VCaP (cell line): ENCODE results near the gene SPEF2.

ENCODE experiments used
- H3K27ac ChIP-seq: fragments of 450-650 bp; 2 replicates; pipeline ENCODE4 v1.5.1; 2017
- TF ChIP-seq, protein P1 (sequence below): fragments of 450-650 bp; conservative IDR thresholded peaks from 2 replicates; pipeline ENCODE4 v1.5.1; 2017; ENCODE audit warnings: mild to moderate bottlenecking, moderate library complexity

Gene SPEF2

GRCh38 chr5:35847961-35848360 is 230.3 kb downstream of the SPEF2 start:
- H3K27ac ChIP-seq, result no peak overlapping the region
- TF ChIP-seq, protein P1, sequence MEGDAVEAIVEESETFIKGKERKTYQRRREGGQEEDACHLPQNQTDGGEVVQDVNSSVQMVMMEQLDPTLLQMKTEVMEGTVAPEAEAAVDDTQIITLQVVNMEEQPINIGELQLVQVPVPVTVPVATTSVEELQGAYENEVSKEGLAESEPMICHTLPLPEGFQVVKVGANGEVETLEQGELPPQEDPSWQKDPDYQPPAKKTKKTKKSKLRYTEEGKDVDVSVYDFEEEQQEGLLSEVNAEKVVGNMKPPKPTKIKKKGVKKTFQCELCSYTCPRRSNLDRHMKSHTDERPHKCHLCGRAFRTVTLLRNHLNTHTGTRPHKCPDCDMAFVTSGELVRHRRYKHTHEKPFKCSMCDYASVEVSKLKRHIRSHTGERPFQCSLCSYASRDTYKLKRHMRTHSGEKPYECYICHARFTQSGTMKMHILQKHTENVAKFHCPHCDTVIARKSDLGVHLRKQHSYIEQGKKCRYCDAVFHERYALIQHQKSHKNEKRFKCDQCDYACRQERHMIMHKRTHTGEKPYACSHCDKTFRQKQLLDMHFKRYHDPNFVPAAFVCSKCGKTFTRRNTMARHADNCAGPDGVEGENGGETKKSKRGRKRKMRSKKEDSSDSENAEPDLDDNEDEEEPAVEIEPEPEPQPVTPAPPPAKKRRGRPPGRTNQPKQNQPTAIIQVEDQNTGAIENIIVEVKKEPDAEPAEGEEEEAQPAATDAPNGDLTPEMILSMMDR, result no peak

DNA sequence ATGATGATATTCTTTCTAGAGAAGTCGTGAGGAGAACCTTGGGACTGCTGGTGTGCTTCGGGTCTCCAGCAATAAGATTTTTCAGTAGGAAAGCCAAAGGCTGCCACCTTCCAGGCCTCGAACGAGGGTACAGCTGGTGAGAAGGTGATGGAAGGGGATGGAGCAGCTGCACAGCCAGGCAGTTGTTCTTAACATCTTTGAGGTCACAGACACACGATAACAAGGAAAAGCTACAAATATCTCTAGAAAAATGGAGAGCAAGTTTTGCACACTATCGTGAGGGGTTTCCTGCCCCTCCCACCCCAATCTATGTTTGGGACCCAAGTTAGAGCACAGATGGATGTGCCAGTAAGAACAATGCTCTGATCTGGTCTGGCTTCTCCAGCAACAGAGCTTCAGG is 232.2 kb downstream of the SPEF2 start:
- H3K27ac ChIP-seq, result no peak overlapping the region
- TF ChIP-seq, protein P1, result no peak

DNA sequence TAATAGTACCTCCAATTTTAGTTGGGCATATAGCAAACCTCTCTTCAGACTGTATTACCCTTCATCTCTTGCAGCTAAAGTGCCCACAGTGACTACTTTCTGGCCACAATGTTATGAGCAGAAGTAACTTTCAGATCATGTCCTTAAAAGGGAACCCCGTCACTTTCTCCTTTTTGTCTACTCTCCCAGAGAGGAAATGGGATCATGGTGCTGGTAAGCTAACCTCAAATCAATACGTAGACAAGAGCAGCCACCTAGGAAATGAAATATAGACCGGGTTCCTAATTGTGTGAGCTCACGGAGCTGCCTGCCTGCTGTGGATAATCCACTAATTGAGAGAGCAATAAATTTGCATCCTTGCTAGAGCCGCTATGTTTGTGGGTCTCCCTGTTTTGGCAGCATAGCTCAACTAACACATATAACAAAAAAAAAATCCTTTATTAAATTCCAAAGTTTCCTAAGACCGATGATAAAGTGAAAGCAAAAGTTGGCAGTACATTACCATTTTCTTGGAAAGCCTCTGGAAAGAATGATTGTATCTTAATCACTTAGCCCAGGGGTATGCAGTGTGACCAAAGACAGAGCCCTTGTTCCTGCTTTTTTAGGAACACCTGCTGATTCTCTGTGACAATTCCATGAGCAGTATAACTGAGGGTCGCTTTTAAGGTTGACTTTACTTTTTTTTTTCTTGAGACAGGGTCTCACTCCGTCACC is 233.5 kb downstream of the SPEF2 start:
- TF ChIP-seq, protein P1, result no peak
- no peak overlapping the region for H3K27ac ChIP-seq

- H3K27ac ChIP-seq, result no peak overlapping the region
- TF ChIP-seq, protein P1, result 0 out of 2 replicates have a peak, but pooled peaks have one; percentile 17
Measured at GRCh38 chr5:35852084-35852734, 234.5 kb downstream of the SPEF2 start.

DNA sequence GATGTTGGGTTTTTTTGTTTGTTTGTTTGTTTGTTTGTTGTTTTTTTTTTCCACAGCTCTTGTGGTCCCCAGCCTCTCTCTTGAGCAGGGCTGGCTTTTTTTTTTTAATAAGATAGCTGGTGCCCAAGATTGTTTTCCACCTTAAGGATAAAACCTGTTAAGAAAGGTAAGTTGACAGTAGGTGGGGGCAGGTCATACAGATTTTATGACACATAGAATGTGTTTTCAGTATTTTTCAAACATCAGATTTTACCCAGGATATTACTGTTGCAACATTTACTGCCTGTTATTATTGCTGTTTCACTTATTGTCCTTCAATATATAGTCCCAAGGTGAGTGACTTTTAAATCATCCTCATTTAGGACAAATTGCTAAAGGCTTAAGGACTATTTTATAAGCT is 235.1 kb downstream of the SPEF2 start:
- TF ChIP-seq, protein P1, result no peak
- no peak overlapping the region for H3K27ac ChIP-seq

- TF ChIP-seq, protein P1, result no peak
Measured at GRCh38 chr5:35853631-35854030, 236.0 kb downstream of the SPEF2 start.

GRCh38 chr5:35854248-35854647 is 236.6 kb downstream of the SPEF2 start:
- TF ChIP-seq, protein P1, result no peak
- H3K27ac ChIP-seq, result no peak overlapping the region

More at GRCh38 chr5:35853631-35854030, 236.0 kb downstream of the SPEF2 start:
- H3K27ac ChIP-seq, result no peak overlapping the region
